A549 (cell line): ENCODE results near the gene SLC12A8.

ENCODE experiments used
- FOSB ChIP-seq: fragments of 250-450 bp; sonication (Bioruptor Pico); IDR thresholded peaks from 2 replicates; pipeline ENCODE4 v1.5.0; 2020; ENCODE audit warnings: mild to moderate bottlenecking, moderate library complexity
- TP53 ChIP-seq: fragments of 250-450 bp; sonication (Bioruptor Pico); IDR thresholded peaks from 2 replicates; pipeline ENCODE4 v1.5.0; 2021; ENCODE audit warnings: mild to moderate bottlenecking, moderate library complexity
- USF2 ChIP-seq: fragments of 450-650 bp; IDR thresholded peaks from 2 replicates; pipeline ENCODE4 v1.6.1; 2014; ENCODE audit warnings: antibody characterized with exemption

- TF ChIP-seq USF2 = no peak
- no peak for TF ChIP-seq TP53 (CRISPR knock-in tag)
- TF ChIP-seq FOSB = no peak
Observed at GRCh38 chr3:125075738-125076137, 136.8 kb downstream of the SLC12A8 start.
